Prostate gland (tissue), 2 donors: ENCODE results near the gene TSGA10.
"Not testable (repeated sequence)": the region's sequence is repeated elsewhere in the genome, so short reads cannot be mapped to it uniquely, and the experiment has no call there.

Experiments
- POLR2A ChIP-seq: fragments of 450-650 bp; IDR thresholded peaks from one replicate; pipeline ENCODE4 v1.6.1; 2016; ENCODE audit warnings: antibody characterized with exemption, mild to moderate bottlenecking
- TF ChIP-seq, protein P1 (sequence below), 4 experiments: fragments of 200-600 bp in 2 of 4; fragments of 450-650 bp in 2 of 4; sonication (generic) in 2 of 4; IDR thresholded peaks; 1 replicate in 3 of 4; 2 replicates in 1 of 4; pipeline ENCODE4 v1.5.1; 2016 to 2019; ENCODE audit warnings: antibody characterized with exemption in 4 of 4, mild to moderate bottlenecking in 2 of 4, moderate library complexity in 2 of 4

DNA sequence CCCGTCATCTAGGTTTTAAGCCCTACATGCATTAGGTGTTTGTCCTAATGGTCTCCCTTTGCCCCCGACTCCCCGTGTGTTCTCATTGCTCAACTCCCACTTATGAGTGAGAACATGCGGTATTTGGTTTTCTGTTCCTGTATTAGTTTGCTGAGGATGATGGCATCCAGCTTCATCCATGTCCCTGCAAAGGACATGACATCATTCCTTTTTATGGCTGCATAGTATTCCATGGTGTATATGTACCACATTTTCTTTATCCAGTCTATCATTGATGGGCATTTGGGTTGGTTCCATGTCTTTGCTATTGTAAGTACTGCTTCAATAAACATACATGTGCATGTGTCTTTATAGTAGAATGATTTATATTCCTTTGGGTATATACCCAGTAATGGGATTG, 37.6 kb upstream of the TSGA10 start:
- not testable (repeated sequence) for TF ChIP-seq POLR2A
- TF ChIP-seq, protein P1, sequence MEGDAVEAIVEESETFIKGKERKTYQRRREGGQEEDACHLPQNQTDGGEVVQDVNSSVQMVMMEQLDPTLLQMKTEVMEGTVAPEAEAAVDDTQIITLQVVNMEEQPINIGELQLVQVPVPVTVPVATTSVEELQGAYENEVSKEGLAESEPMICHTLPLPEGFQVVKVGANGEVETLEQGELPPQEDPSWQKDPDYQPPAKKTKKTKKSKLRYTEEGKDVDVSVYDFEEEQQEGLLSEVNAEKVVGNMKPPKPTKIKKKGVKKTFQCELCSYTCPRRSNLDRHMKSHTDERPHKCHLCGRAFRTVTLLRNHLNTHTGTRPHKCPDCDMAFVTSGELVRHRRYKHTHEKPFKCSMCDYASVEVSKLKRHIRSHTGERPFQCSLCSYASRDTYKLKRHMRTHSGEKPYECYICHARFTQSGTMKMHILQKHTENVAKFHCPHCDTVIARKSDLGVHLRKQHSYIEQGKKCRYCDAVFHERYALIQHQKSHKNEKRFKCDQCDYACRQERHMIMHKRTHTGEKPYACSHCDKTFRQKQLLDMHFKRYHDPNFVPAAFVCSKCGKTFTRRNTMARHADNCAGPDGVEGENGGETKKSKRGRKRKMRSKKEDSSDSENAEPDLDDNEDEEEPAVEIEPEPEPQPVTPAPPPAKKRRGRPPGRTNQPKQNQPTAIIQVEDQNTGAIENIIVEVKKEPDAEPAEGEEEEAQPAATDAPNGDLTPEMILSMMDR (IDR thresholded peaks at IDR 0.05): not testable (repeated sequence)
